ENCODE results near the gene ADRA2B. TPM values are rescaled to one million over a fixed set of nuclear protein-coding genes. Genes with fewer than 3 reads are reported as not detected.

ADRA2B gene
- total and polyA plus RNA-seq, 12 donors = 0.95 to 12.9 (median 3.3) TPM

DNA sequence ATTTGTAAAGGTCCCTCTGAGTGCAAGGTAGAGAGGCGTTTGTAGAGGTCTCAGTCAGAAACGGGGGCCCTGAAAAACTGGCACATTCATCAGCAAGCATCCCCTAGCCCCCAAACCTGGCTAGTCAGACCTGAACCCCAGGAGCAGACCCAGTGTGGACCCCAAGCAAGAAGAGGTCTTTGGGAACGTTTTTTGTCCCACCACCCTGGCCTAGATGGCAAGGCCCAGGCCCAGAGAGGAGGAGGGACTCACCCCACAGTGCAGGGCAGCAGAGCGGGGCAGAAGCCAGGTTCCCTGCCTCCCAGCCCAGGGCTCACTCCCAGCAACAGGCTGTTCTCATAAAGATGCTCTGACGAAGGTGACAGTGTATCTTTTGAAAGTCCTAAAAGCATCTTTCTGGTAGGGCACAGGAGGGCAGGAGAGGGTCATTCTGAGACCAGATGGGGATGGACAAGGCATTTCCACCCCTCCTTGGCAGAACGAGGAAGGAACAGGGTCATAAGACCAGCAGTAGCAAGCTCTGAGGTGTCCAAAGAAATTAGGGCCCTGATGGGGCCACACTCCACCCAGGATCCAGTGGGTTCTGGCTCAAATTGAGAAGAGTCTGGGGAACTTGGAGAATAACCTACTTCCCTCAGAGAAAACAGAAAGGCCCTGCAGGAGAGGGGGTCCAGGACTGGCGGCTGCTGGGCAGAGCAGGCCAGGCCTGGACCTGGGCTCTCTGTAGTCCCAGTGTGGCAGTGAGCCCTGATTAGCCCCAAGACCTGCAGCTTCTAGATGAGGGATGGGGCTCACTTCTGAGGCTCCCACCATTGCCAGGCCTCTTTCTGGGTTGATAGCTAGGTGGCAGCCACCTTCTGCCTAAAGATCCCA lies 18.2 kb downstream of the ADRA2B start:
- Histone ChIP-seq H3K36me3 (replicated peaks in 1 of 2) (no peaks in the 10 kb centered on the region), H3K4me1 (replicated peaks in 1 of 2) (peaks cover 0 to 13% of the 10 kb centered on the region in 2 donors), H3K27ac (peak overlapping the region in 2 of 5 donors; percentile 69 to 87), H3K27me3 (peaks cover 4% of the 10 kb centered on the region), H3K4me3 (no peak overlapping the region), H3K9me3 (replicated peaks in 1 of 3) (no peaks in the 10 kb centered on the region)
- peak in 4 of 7 donors; percentile 0 to 31 (median 12) for DNase-seq
- TF ChIP-seq, protein P1, sequence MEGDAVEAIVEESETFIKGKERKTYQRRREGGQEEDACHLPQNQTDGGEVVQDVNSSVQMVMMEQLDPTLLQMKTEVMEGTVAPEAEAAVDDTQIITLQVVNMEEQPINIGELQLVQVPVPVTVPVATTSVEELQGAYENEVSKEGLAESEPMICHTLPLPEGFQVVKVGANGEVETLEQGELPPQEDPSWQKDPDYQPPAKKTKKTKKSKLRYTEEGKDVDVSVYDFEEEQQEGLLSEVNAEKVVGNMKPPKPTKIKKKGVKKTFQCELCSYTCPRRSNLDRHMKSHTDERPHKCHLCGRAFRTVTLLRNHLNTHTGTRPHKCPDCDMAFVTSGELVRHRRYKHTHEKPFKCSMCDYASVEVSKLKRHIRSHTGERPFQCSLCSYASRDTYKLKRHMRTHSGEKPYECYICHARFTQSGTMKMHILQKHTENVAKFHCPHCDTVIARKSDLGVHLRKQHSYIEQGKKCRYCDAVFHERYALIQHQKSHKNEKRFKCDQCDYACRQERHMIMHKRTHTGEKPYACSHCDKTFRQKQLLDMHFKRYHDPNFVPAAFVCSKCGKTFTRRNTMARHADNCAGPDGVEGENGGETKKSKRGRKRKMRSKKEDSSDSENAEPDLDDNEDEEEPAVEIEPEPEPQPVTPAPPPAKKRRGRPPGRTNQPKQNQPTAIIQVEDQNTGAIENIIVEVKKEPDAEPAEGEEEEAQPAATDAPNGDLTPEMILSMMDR (IDR thresholded peaks at IDR 0.05) = no peak
- TF ChIP-seq POLR2A (IDR thresholded peaks at IDR 0.05) = no peak
- intact Hi-C loops (cut with DNase I) = no loop called here
- WGBS, 4 donors = 72 to 84% (median 82%) methylated on average over 6 to 7 of the region's 7 CpGs

DNA sequence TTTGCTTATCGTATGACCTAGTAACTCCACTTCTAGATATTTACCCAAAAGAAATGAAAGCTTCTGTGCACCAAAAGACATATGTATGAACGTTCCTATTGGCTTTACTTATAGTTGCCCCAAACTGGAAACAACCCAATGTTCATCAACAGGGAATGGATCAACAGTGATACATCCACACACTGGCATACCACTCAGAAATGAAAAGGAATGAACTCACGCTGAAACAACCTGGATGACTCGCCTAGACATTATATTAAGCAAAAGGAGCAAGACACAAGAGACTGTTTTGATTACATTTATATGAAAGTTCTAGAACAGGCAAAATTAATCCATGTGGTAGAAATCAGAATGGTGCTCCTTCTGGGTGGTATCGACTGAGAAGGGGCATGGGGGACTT lies 18.9 kb downstream of the ADRA2B start:
- Histone ChIP-seq H3K4me3 (no peak overlapping the region), H3K27ac (no peak overlapping the region), H3K27me3 (peaks cover 4% of the 10 kb centered on the region), H3K36me3 (replicated peaks in 1 of 2) (no peaks in the 10 kb centered on the region), H3K4me1 (replicated peaks in 1 of 2) (peaks cover 0 to 13% of the 10 kb centered on the region in 2 donors), H3K9me3 (replicated peaks in 1 of 3) (no peaks in the 10 kb centered on the region)
- intact Hi-C loops (cut with DNase I) = no loop called here
- TF ChIP-seq, protein P1 (IDR thresholded peaks at IDR 0.05) = no peak
- TF ChIP-seq POLR2A (IDR thresholded peaks at IDR 0.05) = no peak
- WGBS, 4 donors = 86 to 90% (median 88%) methylated on average over 5 of the region's 5 CpGs
- DNase-seq = no peak

DNA sequence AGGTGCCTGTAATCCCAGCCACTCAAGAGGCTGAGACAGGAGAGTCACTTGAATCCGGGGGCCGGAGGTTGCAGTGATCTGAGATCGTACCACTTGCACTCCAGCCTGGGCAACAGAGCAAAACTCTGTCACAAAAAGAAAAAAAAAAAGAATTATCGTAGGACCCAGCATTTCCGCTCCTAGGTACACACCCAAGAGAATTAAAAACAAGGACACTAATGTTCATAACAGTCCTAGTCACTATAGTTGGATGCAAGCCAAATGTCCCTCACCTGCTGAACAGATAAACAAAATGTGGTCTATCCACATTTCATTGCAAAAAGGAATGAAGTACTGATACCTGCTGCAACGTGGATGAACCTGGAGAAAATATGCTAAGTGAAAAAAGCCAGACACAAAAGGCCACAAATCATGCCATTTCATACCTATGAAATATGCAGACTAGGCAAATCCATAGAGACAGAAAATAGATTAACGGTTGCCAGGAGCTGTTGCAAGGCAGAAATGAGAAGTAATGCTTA lies 21.2 kb downstream of the ADRA2B start:
- 75 to 83% (median 79%) methylated on average over 7 of the region's 7 CpGs for WGBS, 4 donors
- Histone ChIP-seq H3K4me1 (replicated peaks in 1 of 2) (peaks cover 0 to 13% of the 10 kb centered on the region in 2 donors), H3K36me3 (replicated peaks in 1 of 2) (no peaks in the 10 kb centered on the region), H3K9me3 (replicated peaks in 1 of 3) (no peaks in the 10 kb centered on the region), H3K27ac (no peak overlapping the region), H3K27me3 (peaks cover 4% of the 10 kb centered on the region), H3K4me3 (no peak overlapping the region)
- intact Hi-C loops (cut with DNase I) = no loop called here
- peak in 2 of 7 donors; percentile 15 to 31 for DNase-seq
- TF ChIP-seq POLR2A (IDR thresholded peaks at IDR 0.05) = no peak
- TF ChIP-seq, protein P1 (IDR thresholded peaks at IDR 0.05) = no peak

DNA sequence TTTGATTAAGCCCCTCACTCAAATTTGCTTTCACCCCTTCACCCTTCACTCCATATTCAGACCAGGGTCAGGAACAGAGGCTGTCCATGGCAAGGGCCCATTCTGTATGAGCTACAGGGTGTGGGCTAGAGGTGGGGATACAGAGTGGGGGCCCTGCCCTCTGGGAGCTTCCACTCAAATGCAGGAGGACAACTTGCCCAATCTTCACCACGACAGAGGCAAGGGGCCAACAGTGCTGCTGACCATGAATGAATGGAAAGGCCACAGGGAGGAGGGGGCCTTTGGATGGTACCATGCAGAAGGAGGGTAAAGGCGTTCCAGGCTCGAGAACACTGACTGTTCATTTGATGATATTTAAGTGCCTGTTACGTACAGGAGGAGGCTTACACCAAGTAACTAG lies 22.8 kb downstream of the ADRA2B start:
- WGBS, 4 donors = 90 to 98% (median 92%) methylated on average over 4 of the region's 4 CpGs
- Histone ChIP-seq H3K36me3 (replicated peaks in 1 of 2) (no peaks in the 10 kb centered on the region), H3K4me1 (replicated peaks in 1 of 2) (peaks cover 0 to 5% of the 10 kb centered on the region in 2 donors), H3K4me3 (no peak overlapping the region), H3K27ac (no peak overlapping the region), H3K27me3 (peaks cover 4% of the 10 kb centered on the region), H3K9me3 (replicated peaks in 1 of 3) (no peaks in the 10 kb centered on the region)
- peak in 1 of 7 donors; percentile 18 for DNase-seq
- intact Hi-C loops (cut with DNase I) = no loop called here
- TF ChIP-seq, protein P1 (IDR thresholded peaks at IDR 0.05) = no peak
- no peak for TF ChIP-seq POLR2A (IDR thresholded peaks at IDR 0.05)
